Neural progenitor cell (in vitro differentiated cells): Measurements from ENCODE around the gene MAGI1.

Experiments
- CTCF ChIP-seq: fragments of 200-600 bp; sonication (generic); IDR thresholded peaks from 2 replicates; pipeline ENCODE4 v1.5.1; 2017; ENCODE audit warnings: antibody characterized with exemption, mild to moderate bottlenecking
- EZH2 ChIP-seq: fragments of 200-600 bp; sonication (generic); IDR thresholded peaks from 2 replicates; pipeline ENCODE4 v1.6.1; 2017; ENCODE audit warnings: antibody characterized with exemption, mild to moderate bottlenecking, moderate library complexity
- EZH2phosphoT487 ChIP-seq: fragments of 200-600 bp; sonication (generic); IDR thresholded peaks from 2 replicates; pipeline ENCODE4 v1.6.1; 2017; ENCODE audit warnings: antibody characterized with exemption

- TF ChIP-seq CTCF (no peak), EZH2 (no peak), EZH2phosphoT487 (no peak)
These were observed 266.0 kb downstream of the MAGI1 start for GRCh38 chr3:65772758-65773157.
